ENCODE data around the gene PML. TPM values are rescaled to one million over a fixed set of nuclear protein-coding genes. Genes with fewer than 3 reads are reported as not detected.

Gene PML
- total and polyA plus RNA-seq, 12 donors = 17.9 to 50.1 (median 22.5) TPM

DNA sequence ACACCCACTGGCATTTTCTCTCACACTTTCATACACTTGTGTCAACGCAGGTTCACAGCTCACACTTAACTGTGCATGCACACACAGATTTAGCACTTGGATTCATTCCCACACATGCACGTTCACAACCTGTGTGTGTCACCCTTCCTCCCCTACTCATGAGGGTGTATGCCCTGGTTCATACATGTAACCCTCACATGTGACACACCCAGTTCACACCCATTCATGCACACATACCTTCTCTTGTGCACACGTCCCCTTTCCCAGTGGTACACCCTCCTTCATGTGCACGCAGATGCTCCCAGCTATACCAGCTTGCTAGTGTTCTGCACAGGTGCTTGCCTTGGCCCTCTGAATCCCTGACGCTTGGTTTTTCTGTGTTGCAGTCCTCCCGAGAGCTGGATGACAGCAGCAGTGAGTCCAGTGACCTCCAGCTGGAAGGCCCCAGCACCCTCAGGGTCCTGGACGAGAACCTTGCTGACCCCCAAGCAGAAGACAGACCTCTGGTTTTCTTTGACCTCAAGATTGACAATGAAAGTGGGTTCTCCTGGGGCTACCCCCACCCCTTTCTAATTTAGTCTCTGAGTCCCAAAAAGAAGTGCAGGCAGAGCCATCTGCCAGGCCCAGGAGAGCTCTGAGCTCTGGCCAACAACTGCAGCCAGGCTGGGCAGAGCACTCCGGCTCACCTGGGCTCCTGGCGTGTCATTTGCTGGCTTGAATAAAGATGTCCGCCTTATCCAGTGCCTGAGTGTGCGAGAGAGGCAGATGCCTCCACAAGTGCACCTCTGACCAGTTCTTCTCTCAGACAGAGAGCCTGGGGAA, 48.3 kb downstream of the PML start:
- Histone ChIP-seq H3K27ac (peak overlapping the region in 8 of 10 donors; percentile 68 to 86 (median 76)), H3K27me3 (no peaks in the 10 kb centered on the region), H3K9me3 (no peaks in the 10 kb centered on the region), H3K36me3 (peaks cover 0 to 44% (median 7%) of the 10 kb centered on the region in 9 donors), H3K4me3 (no peak overlapping the region), H3K4me1 (peaks cover 20 to 85% (median 61%) of the 10 kb centered on the region in 9 donors)
- DNase-seq (no peak), ATAC-seq (no peak)
- intact Hi-C loops (cut with DNase I) = loop anchor here in 1 of 10 donors (10.0 kb wide), 1 partner anchor 48 kb away; the partner anchor contains the start of genes PML and STOML1
- TF ChIP-seq, protein P1, sequence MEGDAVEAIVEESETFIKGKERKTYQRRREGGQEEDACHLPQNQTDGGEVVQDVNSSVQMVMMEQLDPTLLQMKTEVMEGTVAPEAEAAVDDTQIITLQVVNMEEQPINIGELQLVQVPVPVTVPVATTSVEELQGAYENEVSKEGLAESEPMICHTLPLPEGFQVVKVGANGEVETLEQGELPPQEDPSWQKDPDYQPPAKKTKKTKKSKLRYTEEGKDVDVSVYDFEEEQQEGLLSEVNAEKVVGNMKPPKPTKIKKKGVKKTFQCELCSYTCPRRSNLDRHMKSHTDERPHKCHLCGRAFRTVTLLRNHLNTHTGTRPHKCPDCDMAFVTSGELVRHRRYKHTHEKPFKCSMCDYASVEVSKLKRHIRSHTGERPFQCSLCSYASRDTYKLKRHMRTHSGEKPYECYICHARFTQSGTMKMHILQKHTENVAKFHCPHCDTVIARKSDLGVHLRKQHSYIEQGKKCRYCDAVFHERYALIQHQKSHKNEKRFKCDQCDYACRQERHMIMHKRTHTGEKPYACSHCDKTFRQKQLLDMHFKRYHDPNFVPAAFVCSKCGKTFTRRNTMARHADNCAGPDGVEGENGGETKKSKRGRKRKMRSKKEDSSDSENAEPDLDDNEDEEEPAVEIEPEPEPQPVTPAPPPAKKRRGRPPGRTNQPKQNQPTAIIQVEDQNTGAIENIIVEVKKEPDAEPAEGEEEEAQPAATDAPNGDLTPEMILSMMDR (IDR thresholded peaks at IDR 0.05) = no peak
- 93 to 94% methylated on average over 11 of the region's 11 CpGs for WGBS, 2 donors

DNA sequence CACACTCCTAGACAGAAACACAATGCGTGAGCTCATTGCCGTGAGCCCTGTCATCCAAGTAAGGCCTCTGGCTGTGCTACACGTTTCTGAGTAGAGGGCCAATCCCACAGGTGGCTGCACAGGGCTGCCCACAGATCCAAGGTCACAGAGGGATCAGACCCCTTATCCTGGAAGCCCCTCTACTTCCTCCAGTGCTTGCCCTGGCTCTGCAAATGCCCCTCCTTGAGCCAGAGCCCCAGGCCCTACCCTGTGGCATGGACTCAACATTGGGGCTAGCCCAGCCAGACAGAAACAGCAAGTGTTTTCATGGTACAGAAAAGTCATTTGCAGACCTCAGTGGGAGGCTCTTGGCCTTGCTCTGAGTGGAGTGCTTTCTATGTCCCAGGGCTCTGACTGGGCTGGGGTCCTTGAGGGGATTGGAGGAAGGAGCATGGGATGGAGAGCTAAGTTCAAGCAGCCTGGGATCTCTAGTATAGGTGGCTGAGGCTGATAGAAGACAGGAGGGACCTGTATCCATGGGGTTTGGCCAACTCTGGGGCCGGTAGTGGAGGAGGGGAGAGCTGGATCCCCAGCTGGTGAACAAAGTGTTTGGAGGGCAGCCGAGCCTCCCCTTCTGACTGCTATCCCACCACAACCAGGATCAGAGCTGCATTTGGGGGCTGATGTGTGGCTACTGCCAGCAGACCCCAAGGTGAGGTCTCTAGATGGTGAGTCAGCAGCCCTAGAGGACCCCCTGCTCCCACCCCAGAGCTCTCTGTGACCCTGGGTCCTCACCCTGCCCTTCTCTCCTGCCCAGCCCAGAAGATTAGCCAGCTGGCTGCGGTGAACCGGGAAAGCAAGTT, 49.1 kb downstream of the PML start:
- ATAC-seq = peak in 3 of 8 donors; percentile 1 to 3 (median 2)

DNA sequence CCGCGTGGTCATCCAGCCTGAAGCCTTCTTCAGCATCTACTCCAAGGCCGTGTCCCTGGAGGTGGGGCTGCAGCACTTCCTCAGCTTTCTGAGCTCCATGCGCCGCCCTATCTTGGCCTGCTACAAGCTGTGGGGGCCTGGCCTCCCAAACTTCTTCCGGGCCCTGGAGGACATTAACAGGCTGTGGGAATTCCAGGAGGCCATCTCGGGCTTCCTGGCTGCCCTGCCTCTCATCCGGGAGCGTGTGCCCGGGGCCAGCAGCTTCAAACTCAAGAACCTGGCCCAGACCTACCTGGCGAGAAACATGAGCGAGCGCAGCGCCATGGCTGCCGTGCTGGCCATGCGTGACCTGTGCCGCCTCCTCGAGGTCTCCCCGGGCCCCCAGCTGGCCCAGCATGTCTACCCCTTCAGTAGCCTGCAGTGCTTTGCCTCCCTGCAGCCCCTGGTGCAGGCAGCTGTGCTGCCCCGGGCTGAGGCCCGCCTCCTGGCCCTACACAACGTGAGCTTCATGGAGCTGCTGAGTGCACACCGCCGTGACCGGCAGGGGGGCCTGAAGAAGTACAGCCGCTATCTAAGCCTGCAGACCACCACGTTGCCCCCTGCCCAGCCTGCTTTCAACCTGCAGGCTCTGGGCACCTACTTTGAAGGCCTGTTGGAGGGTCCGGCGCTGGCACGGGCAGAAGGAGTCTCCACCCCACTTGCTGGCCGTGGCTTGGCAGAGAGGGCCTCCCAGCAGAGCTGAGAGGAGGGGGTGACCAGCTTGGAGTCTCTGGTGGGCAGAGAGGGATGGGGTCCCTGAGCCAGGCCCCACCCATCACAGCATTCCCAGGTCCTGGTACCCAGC, 50.0 kb downstream of the PML start:
- TF ChIP-seq, protein P1 (IDR thresholded peaks at IDR 0.05) = no peak
- H3K4me1 ChIP-seq = peaks cover 17 to 80% (median 61%) of the 10 kb centered on the region in 9 donors
- intact Hi-C loops (cut with DNase I) = loop anchor here in 2 of 10 donors (5.0 to 10.0 kb wide), 2 partner anchors 50 to 67 kb away; partner anchors contain the start of genes PML (in 1 of the 2) and STOML1 (in 1 of the 2)
- no peak overlapping the region for H3K4me3 ChIP-seq
- no peaks in the 10 kb centered on the region for H3K27me3 ChIP-seq
- peak; percentile 58 to 64 for DNase-seq
- peaks cover 0 to 39% (median 7%) of the 10 kb centered on the region in 9 donors for H3K36me3 ChIP-seq
- WGBS, 2 donors = 73 to 78% methylated on average over 31 of the region's 31 CpGs
- peak; percentile 33 to 70 (median 55) for ATAC-seq
- H3K27ac ChIP-seq = peak overlapping the region; percentile 43 to 86 (median 74)
- H3K9me3 ChIP-seq = no peaks in the 10 kb centered on the region

More for the DNA sequence above, 49.1 kb downstream of the PML start:
- 70 to 72% methylated on average over 7 of the region's 7 CpGs for WGBS, 2 donors
- intact Hi-C loops (cut with DNase I) = loop anchor here in 1 of 10 donors (10.0 kb wide), 1 partner anchor 49 kb away; the partner anchor contains the start of genes PML and STOML1
- DNase-seq = no peak
- Histone ChIP-seq H3K36me3 (peaks cover 0 to 39% (median 7%) of the 10 kb centered on the region in 9 donors), H3K4me1 (peaks cover 20 to 88% (median 69%) of the 10 kb centered on the region in 9 donors), H3K9me3 (no peaks in the 10 kb centered on the region), H3K27me3 (no peaks in the 10 kb centered on the region), H3K4me3 (no peak overlapping the region), H3K27ac (peak overlapping the region; percentile 43 to 86 (median 74))
- TF ChIP-seq, protein P1 (IDR thresholded peaks at IDR 0.05) = no peak
